MCF 10A (cell line): ENCODE measurements around the gene KRTAP10-9. TPM values are rescaled to one million over a fixed set of nuclear protein-coding genes. Genes with fewer than 3 reads are reported as not detected.

ENCODE experiments used
- BruUV-seq: library from RNA; stranded (reverse); fragments of 400-500 nt; replicated peaks from 2 replicates; lab custom pipeline; 2021; lab: Mats Ljungman, UMichigan
- CTCF ChIA-PET: fragments of 300-600 bp; sonication (Branson Sonifier 250); formaldehyde crosslinking; extraction: SDS; loops from one replicate; lab custom pipeline; 2021; ENCODE audit warnings: antibody characterized with exemption, inconsistent platforms; lab: Yijun Ruan, JAX
- POLR2A ChIA-PET: fragments of 300-600, 350-650 bp; sonication (Branson Sonifier 250); formaldehyde crosslinking; extraction: SDS; loops from one replicate; lab custom pipeline; 2020; ENCODE audit warnings: antibody characterized with exemption, inconsistent platforms; lab: Yijun Ruan, JAX
- DNase-seq: peaks from one replicate; pipeline ENCODE4 v3.0.0-alpha.2; 2018; ENCODE audit not compliant: unreplicated experiment
- H3K27ac Mint-ChIP-seq: one replicate; pipeline ENCODE4 v1.8.0; 2022; ENCODE audit warnings: mild to moderate bottlenecking, low read depth, mixed read lengths; ENCODE audit not compliant: unreplicated experiment
- H3K27me3 Mint-ChIP-seq: one replicate; pipeline ENCODE4 v1.8.0; 2022; ENCODE audit warnings: mixed read lengths; ENCODE audit not compliant: insufficient read depth, unreplicated experiment
- H3K36me3 Mint-ChIP-seq: one replicate; pipeline ENCODE4 v1.8.0; 2022; ENCODE audit warnings: mild to moderate bottlenecking, moderate library complexity, mixed read lengths; ENCODE audit not compliant: insufficient read depth, unreplicated experiment
- H3K4me1 Mint-ChIP-seq: one replicate; pipeline ENCODE4 v1.8.0; 2022; ENCODE audit warnings: mixed read lengths; ENCODE audit not compliant: insufficient read depth, unreplicated experiment
- H3K4me3 Mint-ChIP-seq: one replicate; pipeline ENCODE4 v1.8.0; 2022; ENCODE audit warnings: mild to moderate bottlenecking, moderate library complexity, mixed read lengths; ENCODE audit not compliant: unreplicated experiment
- H3K9me3 Mint-ChIP-seq: one replicate; pipeline ENCODE4 v1.8.0; 2022; ENCODE audit warnings: mixed read lengths; ENCODE audit not compliant: unreplicated experiment
- intact Hi-C: fragments of 100-400 bp; cut with micrococcal nuclease; formaldehyde crosslinking; loops from 2 replicates; pipeline ENCODE4 v1.14.1; 2022
- total RNA-seq: library from RNA; stranded (reverse); gene quantifications from 2 replicates; pipeline ENCODE4 v1.2.3, GENCODE V29; 2022
- TF ChIP-seq, protein P1 (sequence below): fragments of 200-600 bp; IDR thresholded peaks from one replicate; pipeline ENCODE4 v1.8.0; 2022; ENCODE audit warnings: antibody characterized with exemption, mild to moderate bottlenecking; ENCODE audit not compliant: unreplicated experiment

Gene KRTAP10-9
- total RNA-seq, 1 experiment from 2014 or later: not detected

GRCh38 chr21:44664691-44665090 is 37.8 kb downstream of the KRTAP10-9 start:
- TF ChIP-seq, protein P1, sequence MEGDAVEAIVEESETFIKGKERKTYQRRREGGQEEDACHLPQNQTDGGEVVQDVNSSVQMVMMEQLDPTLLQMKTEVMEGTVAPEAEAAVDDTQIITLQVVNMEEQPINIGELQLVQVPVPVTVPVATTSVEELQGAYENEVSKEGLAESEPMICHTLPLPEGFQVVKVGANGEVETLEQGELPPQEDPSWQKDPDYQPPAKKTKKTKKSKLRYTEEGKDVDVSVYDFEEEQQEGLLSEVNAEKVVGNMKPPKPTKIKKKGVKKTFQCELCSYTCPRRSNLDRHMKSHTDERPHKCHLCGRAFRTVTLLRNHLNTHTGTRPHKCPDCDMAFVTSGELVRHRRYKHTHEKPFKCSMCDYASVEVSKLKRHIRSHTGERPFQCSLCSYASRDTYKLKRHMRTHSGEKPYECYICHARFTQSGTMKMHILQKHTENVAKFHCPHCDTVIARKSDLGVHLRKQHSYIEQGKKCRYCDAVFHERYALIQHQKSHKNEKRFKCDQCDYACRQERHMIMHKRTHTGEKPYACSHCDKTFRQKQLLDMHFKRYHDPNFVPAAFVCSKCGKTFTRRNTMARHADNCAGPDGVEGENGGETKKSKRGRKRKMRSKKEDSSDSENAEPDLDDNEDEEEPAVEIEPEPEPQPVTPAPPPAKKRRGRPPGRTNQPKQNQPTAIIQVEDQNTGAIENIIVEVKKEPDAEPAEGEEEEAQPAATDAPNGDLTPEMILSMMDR: no peak
- POLR2A ChIA-PET: no interaction called here
- H3K27me3 Mint-ChIP-seq: peaks cover 54% of the 10 kb centered on the region
- H3K9me3 Mint-ChIP-seq: peaks cover 8% of the 10 kb centered on the region
- no peak for DNase-seq
- intact Hi-C loops: no loop called here
- no peak overlapping the region for H3K4me3 Mint-ChIP-seq
- CTCF ChIA-PET: no interaction called here
- peaks cover 14% of the 10 kb centered on the region for H3K4me1 Mint-ChIP-seq
- H3K27ac Mint-ChIP-seq: no peak overlapping the region
- no TSS peak for BruUV-seq
- H3K36me3 Mint-ChIP-seq: no peaks in the 10 kb centered on the region

- Mint-ChIP-seq H3K9me3 (peaks cover 8% of the 10 kb centered on the region), H3K4me1 (peaks cover 14% of the 10 kb centered on the region), H3K36me3 (no peaks in the 10 kb centered on the region), H3K27me3 (peaks cover 49% of the 10 kb centered on the region), H3K27ac (no peak within 1 kb of the TSS), H3K4me3 (no peak within 1 kb of the TSS)
- peak; percentile 72 for DNase-seq
- intact Hi-C loops: no loop called here
- CTCF ChIA-PET: interaction anchor here (0.6 to 1.0 kb wide), 4 partner anchors 47 to 156 kb away, joined by 3 to 4 read pairs (median 3); partner anchors contain the start of gene UBE2G2
- POLR2A ChIA-PET: interaction anchor here (0.6 to 1.4 kb wide), 3 partner anchors 16 to 463 kb away, joined by 3 to 4 read pairs (median 4); no protein-coding TSS in a partner anchor
- no TSS peak for BruUV-seq
- TF ChIP-seq, protein P1: no peak
These were observed 39.8 kb downstream of the KRTAP10-9 start, which contains the start of gene KRTAP12-2 for GRCh38 chr21:44666401-44667320. Gene KRTAP12-2, minus strand, starts transcription at chr21:44666927. Its CDS starts 41 bp downstream, at chr21:44666886.

DNA sequence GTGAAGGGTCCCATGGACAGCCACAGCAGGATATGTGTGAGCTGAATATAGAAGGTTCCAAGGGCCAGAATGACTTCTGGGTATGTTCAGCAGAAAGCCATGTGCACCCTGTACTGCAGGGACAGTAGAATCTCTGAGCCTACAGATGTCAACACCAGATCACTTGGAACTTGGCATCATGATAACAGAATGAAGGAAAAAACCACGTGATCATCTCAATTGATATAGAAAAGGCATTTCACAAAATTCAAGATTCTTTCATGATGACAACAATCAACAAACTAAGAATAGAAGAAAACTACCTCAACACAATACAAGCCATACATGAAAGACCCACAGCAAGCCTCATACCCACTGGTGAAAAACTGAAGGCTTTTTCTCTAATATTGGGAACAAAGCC is 40.7 kb downstream of the KRTAP10-9 start:
- CTCF ChIA-PET: interaction anchor here (0.6 kb wide), 1 partner anchor 48 kb away, joined by 3 read pairs; no protein-coding TSS in a partner anchor

More for the DNA sequence above, 40.7 kb downstream of the KRTAP10-9 start:
- TF ChIP-seq, protein P1: no peak
- Mint-ChIP-seq H3K36me3 (no peaks in the 10 kb centered on the region), H3K4me1 (peaks cover 14% of the 10 kb centered on the region), H3K4me3 (no peak overlapping the region), H3K27ac (no peak overlapping the region), H3K9me3 (peaks cover 9% of the 10 kb centered on the region), H3K27me3 (peaks cover 40% of the 10 kb centered on the region)
- POLR2A ChIA-PET: interaction anchor here (1.4 kb wide), 1 partner anchor 187 kb away, joined by 4 read pairs; no protein-coding TSS in a partner anchor
- DNase-seq: no peak
- BruUV-seq: no TSS peak
- intact Hi-C loops: no loop called here
